Stimulated activated CD8-positive, alpha-beta memory T cell treated with anti-CD3 and anti-CD28 coated beads, Interleukin-2, amount 100 ng/mL, for 1 hour (primary cell): ENCODE data around the gene KRTAP10-4.
"Not testable (repeated sequence)": the region's sequence is repeated elsewhere in the genome, so short reads cannot be mapped to it uniquely, and the experiment has no call there.

ENCODE experiments used
- DNase-seq, 2 donors: peaks; one replicate each; pipeline ENCODE4 v3.0.0-alpha.2; 2020; ENCODE audit warnings: low read depth in 2 of 2

KRTAP10-4 gene

GRCh38 chr21:44579056-44579832 is 5.7 kb downstream of the KRTAP10-4 start:
- DNase-seq: no peak

DNA sequence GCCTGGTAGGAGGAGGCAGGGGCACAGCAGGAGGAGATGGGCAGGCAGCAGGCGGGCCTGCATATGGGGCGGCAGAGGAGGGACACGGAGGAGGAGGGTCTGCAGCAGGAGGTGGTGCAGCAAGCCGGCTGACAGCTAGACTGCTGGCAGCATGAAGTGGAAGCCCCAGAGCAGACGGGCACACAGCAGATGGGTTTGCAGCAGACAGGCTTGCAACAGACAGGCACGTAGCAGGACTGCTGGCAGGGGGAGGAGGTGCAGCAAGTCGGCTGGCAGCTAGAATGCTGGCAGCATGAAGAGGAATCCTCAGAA is 6.3 kb downstream of the KRTAP10-4 start:
- DNase-seq: no peak

- DNase-seq: not testable (repeated sequence)
These were observed 6.8 kb downstream of the KRTAP10-4 start, which contains the start of gene KRTAP10-5 for GRCh38 chr21:44580231-44580821. KRTAP10-5 (minus strand) TSS chr21:44580604; CDS start chr21:44580578, 26 bp downstream.

- no peak for DNase-seq
These were observed 7.6 kb downstream of the KRTAP10-4 start for GRCh38 chr21:44581158-44581557.

DNA sequence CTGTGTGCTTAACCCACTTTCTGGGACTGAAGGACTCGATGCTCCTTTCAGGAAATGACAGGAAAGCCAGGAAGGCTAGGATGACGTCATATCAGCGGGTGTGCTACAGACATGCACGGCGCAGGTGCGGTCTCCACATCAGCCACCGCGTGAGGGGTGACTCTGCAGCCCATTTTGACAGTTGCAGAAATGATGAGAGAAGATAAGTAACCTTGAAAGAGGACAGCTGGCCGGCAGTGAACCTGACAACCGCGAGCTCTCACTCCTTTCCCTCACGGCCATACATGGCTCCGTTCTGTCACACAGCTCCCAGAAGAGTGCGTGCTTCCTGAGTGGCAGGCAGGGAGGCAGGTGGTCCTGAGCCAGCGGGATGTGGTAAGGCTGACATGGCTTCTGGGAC is 8.5 kb downstream of the KRTAP10-4 start:
- no peak for DNase-seq

DNA sequence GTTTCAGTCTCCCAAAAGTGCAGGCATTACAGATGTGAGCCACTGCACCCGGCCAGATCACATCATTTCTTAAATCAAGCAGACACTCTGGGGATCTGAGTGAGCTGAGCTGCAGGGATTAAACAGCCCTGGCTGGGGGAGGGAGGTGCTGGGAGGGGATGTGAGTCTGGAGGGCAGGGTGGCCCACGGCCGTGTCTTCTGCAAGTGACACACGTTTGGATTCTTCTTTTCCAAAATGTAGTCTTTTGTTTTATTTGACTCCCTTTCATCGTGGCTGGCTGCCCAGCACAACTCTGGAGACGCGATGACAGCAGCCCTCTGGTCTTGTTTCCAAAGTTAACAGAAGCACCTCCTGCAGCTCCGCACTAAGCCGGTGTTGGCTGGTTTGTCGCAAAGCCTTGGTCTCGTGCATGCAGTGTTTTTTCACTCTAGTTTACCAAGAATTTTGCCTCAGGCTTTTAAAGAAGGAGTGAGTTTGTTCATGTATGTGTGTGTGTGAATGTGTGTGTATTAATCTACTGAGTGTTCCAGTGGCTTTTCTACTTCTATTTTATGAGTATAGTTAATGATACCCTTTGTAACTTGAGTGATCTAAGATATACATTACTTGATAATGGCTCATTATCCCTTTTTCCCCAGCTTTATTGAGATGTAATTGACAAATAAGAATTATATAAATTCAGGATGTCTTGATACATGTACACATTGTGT is 9.7 kb downstream of the KRTAP10-4 start:
- DNase-seq: no peak

DNA sequence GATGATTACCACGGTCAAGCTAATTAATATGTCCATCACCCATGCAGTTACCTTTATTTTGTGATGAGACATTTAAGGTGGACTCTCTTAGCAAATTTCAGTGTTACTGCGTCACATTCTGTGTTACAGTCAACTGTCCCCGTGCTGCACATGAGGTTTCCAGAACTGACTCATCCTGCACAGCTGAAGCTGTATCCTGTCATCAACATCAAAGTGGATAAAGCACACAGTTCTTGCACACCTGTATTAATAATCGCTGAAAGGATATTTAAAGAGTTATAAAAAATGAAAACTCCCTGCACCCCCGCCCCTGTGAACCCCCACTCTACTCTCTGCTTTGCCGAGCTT is 10.2 kb downstream of the KRTAP10-4 start:
- DNase-seq: no peak

DNA sequence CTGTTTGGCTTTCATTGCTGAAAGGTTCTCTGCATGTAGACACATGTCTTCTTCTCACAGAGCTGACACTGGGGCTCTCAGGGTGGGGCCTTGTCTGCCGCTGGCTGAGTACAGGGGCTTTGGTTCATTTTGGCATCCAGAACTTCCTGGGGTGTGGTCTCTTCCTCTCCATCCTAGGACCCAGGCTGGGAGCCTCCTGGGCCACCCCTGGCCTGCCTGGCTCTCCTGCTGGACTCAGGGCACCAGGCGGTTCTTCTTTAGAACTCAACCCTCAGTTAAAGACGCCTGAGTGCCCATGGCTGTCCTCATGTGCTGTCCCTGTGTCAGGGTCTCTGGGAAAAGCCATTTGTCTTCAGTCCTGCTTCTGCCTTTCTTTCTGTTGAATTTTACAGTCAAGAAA is 12.4 kb downstream of the KRTAP10-4 start:
- DNase-seq: no peak

DNA sequence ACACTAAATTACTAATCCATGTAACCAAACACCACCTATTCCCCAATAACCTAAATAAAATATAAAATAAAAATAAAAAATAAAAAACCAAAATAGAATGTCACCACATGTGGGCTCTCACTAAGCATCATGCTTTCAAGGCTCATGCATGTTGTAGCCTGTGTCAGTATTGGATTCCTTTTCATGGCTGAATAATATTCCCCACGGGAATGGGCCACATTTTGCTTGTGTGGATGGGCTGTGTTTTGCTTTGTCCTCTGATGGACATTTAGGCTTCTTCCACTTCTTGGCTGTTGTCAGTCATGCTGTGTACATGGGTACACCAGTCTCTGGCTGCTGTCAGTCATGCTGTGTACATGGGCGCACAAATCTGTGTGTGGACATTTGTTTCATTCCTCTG is 15.6 kb downstream of the KRTAP10-4 start:
- DNase-seq: no peak

DNA sequence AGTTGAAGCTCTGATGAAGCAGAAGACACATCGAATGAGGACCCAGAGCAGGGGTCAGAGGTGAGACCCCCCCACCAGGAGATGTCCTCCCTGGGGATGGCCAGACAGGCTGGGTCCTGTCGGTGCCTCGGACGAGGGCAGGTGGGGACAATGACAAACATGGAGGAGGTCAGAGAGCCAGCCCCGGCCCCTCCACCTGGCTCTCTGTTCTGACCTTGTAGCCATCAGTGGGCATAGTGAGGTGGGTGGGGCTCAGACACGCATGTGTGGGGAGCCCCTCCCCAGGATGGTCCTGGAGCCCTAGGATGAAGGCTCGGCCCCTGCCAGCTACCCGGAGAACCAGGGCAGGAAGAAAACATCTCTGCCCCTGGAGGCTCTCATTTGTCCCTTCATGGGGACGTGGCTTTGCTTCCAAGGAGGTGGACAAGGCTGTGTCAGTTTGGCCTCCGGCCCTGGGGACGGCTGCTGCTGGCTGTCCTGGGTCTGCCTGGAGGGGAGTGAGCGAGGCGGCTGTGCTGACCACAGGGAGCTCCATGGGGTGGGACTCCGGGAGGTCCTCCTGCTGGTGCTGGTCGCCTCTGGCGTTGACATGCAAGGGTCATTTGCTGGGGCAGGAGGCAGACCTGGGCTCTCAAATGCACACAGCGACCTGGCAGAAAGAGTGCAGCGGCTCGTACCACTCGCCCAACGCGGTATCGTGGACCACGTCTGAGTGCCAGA is 16.2 kb downstream of the KRTAP10-4 start:
- no peak for DNase-seq

DNA sequence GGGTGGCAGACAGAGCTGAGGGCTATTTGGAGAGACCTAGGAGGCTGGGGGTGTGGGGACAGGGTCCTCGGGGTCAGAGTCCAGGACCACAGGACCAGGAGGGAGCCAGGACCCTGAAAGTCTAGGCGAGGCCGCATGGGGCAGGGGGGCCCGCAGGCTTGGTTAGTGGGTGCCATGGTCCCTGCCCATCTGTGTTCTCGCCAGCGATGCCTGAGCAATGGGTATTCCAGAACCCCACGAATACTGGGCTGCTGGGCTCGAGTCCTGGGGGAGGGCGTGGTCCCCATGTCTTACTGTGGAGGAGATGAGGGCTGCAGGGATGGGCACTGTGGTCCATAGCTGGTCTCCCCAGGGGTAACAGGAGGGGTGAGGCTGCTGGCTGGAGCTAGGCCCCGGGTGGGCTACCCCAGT is 16.8 kb downstream of the KRTAP10-4 start:
- no peak for DNase-seq

DNA sequence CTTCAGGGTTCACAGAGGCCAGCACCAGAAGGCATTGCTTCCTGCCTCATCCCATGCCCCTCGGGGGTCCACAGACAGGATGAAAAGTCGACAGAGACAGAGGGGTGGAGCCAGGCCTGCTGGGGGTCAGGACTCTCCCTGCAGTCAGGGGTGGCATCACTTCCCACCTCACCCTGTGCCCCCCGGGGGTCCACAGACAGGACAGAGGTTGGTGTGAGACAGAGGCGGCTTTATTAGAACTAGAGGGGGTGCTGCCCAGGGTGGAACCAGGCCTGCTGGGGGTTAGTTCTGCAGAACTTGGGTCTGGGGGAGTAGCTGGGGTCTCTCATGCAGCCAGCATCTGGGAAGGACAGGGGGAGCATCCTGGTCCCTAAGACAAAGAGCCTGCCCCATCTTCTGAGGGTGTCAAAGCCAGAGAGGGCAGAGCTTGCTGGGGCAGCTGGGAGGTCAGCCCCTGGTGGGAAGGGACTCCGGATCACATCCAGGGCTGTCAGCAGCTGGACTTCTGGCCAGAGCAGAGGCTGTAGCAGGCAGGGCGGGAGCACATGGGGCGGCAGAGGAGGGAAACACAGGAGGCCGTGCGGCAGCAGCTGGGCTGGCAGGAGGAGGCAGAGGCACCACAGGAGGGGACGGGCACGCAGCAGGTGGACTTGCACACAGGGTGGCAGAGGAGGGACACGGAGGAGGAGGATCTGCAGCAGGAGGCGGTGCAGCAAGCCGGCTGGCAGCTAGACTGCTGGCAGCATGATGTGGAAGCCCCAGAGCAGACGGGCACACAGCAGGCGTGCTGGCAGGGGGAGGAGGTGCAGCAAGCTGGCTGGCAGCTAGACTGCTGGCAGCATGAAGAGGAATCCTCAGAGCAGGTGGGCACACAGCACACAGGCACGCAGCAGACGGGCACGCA is 17.6 kb downstream of the KRTAP10-4 start:
- DNase-seq: not testable (repeated sequence)

DNA sequence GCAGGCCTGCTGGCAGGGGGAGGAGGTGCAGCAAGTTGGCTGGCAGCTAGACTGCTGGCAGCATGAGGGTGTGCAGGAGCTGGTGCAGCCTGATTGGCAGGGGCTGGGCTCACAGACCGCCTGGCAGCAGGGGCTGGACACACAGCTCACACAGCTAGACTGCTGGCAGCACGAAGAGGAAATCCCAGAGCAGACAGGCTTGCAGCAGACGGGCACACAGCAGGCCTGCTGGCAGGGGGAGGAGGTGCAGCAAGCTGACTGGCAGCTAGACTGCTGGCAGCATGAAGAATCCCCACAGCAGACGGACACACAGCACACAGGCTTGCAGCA is 18.2 kb downstream of the KRTAP10-4 start:
- not testable (repeated sequence) for DNase-seq

- no peak for DNase-seq
These were observed 19.1 kb downstream of the KRTAP10-4 start, which contains the start of gene KRTAP10-6 for GRCh38 chr21:44592446-44593311. KRTAP10-6 (minus strand) TSS chr21:44592505; CDS start chr21:44592484, 21 bp downstream.

DNA sequence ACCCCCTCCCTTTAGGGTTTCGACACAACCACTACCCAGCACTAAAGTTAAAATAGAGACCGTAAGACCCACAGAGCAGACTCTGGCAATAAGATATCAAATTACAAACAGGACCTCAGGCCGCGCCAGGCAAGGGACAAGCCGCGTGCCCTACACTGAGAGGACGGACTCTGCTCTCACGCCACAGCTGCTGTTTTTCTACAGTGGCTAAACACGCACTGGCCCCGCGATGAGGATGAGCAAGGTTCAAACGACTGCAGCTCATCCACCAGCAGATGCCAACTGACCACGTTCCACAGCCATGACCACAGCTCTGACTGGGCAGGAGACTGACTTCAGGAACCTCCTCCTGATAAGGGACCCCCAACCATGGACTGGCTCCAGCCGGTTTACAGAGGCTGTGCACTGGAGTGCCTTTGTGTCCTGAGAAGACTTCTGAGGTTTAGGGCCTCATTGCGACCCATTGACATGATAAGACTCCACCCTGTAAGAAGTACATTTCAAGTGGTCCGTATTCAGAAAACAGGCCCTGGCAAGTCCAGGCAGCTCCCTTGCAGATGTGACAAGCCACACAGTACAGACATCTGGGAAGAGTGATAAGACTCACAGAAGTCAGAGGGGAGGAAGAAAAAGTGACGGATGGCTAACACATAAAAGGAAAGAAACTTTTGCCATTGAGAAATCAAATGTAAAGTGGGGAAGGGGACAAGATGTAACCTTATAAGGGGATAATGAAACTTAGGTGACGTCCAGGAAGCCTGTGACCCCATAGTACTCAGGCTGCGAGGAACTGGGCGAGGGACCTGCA is 20.3 kb downstream of the KRTAP10-4 start:
- DNase-seq: no peak

DNA sequence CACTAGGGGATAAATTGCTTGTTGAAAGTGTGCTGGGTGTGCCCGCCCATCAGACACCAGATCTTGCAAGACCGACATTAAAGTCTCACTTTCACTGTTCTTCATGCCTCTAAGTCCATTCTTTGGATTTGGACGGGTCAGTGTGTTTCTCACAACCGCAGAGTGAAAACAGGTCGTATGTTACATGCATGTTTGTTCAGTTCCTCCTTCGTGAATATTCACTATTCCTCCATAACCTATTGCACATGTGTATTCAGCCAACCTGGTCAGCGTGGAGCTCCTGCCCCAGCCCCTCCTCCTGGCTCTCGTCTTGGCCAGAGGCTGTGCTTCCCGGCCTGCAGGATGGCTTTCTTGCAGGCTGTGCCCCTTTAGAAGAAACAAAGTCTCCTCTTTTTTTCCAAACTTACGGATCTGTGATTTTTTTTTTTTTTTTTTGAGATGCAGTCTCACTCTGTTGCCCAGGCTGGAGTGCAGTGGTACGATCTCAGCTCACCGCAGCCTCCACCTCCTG is 20.9 kb downstream of the KRTAP10-4 start:
- no peak for DNase-seq

GRCh38 chr21:44595524-44595923 is 22.0 kb downstream of the KRTAP10-4 start:
- DNase-seq: no peak

- DNase-seq: no peak
These were observed 22.7 kb downstream of the KRTAP10-4 start for GRCh38 chr21:44596068-44596725.

DNA sequence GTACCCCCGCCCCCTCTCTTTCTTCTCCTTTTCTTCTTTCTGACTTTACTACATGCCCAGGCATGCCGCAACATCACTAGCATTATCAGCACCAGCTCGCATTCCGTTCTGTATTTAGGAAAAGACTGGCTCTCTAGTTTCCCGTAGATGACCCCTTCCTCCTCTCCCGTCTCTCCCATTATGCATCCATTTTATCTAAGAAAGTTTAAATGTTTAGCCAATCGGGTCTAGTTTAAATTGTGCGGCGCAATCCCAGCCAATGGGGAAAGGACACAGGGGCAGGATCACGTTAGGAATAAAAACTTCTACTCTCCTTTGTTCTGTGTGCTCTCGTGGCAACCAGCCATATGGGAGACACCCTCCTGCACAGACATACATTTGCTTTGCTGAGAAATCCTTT is 24.5 kb downstream of the KRTAP10-4 start:
- DNase-seq: no peak
